Measurements from ENCODE around the gene PPFIBP1.
A peak's percentile ranks its signal among the peaks of the same experiment; 100 is the strongest.

The PPFIBP1 gene

DNA sequence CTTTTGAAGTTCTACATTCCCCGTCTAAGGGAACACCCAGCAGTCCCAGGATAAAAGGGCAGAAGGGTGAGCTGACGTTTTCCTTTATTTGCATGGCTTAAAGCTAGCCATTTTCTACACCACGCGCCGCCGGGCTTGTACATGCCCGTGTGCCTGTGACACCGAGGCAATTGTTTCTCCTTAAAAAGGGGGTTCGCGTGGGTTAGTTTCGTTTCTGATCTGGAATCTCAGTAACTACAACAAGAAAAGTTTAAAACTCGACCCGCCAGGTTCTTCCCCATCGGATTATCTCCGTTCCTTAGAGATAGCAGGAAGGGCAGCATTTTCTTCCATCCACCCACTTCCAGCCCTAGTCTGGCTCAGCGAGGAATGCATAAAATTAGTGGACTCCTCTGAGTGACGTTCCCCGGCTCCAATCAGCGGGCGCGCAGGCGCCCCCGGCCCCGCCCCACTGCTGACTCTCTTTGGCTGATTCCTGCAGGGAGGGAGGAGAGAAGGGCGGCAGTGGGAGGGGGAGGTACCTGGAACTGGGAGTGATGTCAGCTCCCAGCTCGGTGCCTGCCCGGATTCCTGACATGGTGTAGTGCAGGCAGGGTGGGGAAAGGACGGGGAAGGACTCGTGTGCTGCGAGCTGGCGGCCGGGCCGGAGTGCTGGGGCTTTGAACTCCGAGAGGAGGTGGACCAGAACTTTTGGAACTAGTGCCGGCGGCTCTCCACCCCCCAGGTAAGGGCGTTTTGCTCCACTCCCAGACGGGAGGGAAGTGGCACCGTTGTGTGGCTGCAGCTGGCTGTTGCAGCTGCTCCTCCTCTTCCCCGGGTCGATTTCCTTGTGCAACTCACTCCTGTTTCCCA is at the start of gene PPFIBP1:
Gene PPFIBP1 (plus strand): TSS at position 565 of the 852 bp plus-strand sequence. CDS start 109,191 bp downstream, outside the sequence.
- in situ Hi-C loops (cut with MboI; ENCODE audit: low pct_unique_long_range_greater_than_20kb, low sequenced_read_pairs, unreplicated experiment) = no loop called here
- peak; percentile 27 for TF ChIP-seq CTCF (IDR thresholded peaks at IDR 0.05; ENCODE audit: extremely low read depth, insufficient read depth, missing control alignments)
- peak; percentile 92 for DNase-seq (ENCODE audit: low spot score)

DNA sequence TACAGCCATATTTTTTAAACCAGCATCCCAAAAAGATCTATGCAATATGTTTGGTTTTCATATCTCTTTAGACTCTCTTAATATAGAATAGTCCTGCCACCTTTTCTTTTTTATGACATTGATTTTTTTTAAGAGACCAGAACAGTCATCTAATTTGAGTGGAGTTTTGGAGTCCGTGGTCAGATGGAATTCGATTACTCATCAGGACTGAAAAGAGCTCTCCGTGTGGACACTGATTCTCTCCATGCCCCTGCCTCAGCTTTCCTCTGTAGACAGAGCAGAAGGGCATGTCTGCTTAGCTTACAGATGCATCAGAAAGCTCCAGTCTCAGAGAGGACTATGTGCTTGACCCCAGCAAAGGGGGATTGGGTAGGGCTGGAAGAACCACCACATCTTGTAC is 49.7 kb upstream of the PPFIBP1 start:
- no peak for DNase-seq (ENCODE audit: low spot score)
- in situ Hi-C loops (cut with MboI; ENCODE audit: low pct_unique_long_range_greater_than_20kb, low sequenced_read_pairs, unreplicated experiment) = no loop called here
- no peak for TF ChIP-seq CTCF (IDR thresholded peaks at IDR 0.05; ENCODE audit: extremely low read depth, insufficient read depth, missing control alignments)

DNA sequence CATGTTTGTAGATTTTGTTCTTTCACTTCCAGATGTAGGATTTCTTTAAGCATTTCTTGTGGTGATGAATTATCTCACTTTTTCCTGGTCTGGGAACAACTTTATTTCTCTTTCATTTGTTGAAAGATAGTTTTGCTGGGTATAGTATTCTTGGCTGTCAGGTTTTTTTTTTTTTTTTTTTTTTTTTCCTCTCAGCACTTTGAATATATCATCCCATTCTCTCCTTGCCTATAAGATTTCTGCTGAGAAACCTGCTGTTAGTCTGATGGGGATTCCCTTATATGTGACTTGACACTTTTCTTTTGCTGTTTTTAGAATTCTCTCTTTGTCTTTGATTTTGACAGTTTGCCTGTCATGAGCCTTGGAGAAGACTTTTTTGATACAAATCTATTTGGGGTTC is 47.0 kb upstream of the PPFIBP1 start:
- TF ChIP-seq CTCF (IDR thresholded peaks at IDR 0.05; ENCODE audit: extremely low read depth, insufficient read depth, missing control alignments) = no peak
- in situ Hi-C loops (cut with MboI; ENCODE audit: low pct_unique_long_range_greater_than_20kb, low sequenced_read_pairs, unreplicated experiment) = no loop called here

GRCh38 chr12:27478949-27479348 is 45.1 kb upstream of the PPFIBP1 start:
- TF ChIP-seq CTCF (IDR thresholded peaks at IDR 0.05; ENCODE audit: extremely low read depth, insufficient read depth, missing control alignments) = no peak
- in situ Hi-C loops (cut with MboI; ENCODE audit: low pct_unique_long_range_greater_than_20kb, low sequenced_read_pairs, unreplicated experiment) = no loop called here
- no peak for DNase-seq (ENCODE audit: low spot score)

More for the DNA sequence above, 47.0 kb upstream of the PPFIBP1 start:
- no peak for DNase-seq (ENCODE audit: low spot score)

- DNase-seq (ENCODE audit: low spot score) = no peak
- in situ Hi-C loops (cut with MboI; ENCODE audit: low pct_unique_long_range_greater_than_20kb, low sequenced_read_pairs, unreplicated experiment) = no loop called here
- TF ChIP-seq CTCF (IDR thresholded peaks at IDR 0.05; ENCODE audit: extremely low read depth, insufficient read depth, missing control alignments) = no peak
Observed at GRCh38 chr12:27480016-27480415, 44.0 kb upstream of the PPFIBP1 start.

GRCh38 chr12:27486961-27487360 is 37.0 kb upstream of the PPFIBP1 start:
- in situ Hi-C loops (cut with MboI; ENCODE audit: low pct_unique_long_range_greater_than_20kb, low sequenced_read_pairs, unreplicated experiment) = no loop called here
- no peak for TF ChIP-seq CTCF (IDR thresholded peaks at IDR 0.05; ENCODE audit: extremely low read depth, insufficient read depth, missing control alignments)
- DNase-seq (ENCODE audit: low spot score) = no peak

All from GM13977 (cell line).